Activated T-helper 2 cell treated with anti-CD3 and anti-CD28 coated beads, Interferon-gamma antibody, Interleukin-2, Interleukin-4, amounts not matched to agents 10 μg/mL and 5 μg/mL and 100 μg/mL, durations not matched to agents 14 hours and 24 hours and 36 hours (primary cell): ENCODE measurements around the gene PLEKHO2. TPM values are rescaled to one million over a fixed set of nuclear protein-coding genes. Genes with fewer than 3 reads are reported as not detected.

Experiments
- total RNA-seq: library from RNA; stranded (reverse); gene quantifications from 2 replicates; pipeline ENCODE4 v1.2.3, GENCODE V29; 2022

Gene PLEKHO2
- total RNA-seq, 1 donor from 2014 or later = 17.0 TPM

Other genes starting within 250 kb of the PLEKHO2 start
- 0.09 TPM in 2 replicates for gene RBPMS2, start 66.3 kb upstream of the PLEKHO2 start, total RNA-seq
- gene PIF1, start 16.3 kb upstream of the PLEKHO2 start, total RNA-seq = 28.1 and 29.2 TPM in 2 replicates
- gene ANKDD1A, start 70.0 kb downstream of the PLEKHO2 start, total RNA-seq = 2.2 and 2.5 TPM in 2 replicates
- 61.4 and 63.1 TPM in 2 replicates for gene SPG21, start 148.0 kb downstream of the PLEKHO2 start, total RNA-seq
- gene MTFMT, start 187.7 kb downstream of the PLEKHO2 start, total RNA-seq = 22.7 and 23.4 TPM in 2 replicates
- gene SLC51B, start 203.5 kb downstream of the PLEKHO2 start, total RNA-seq = not detected in 2 replicates
- gene RASL12, start 226.1 kb downstream of the PLEKHO2 start, total RNA-seq = not detected in 2 replicates
- not detected in 2 replicates for gene KBTBD13, start 234.8 kb downstream of the PLEKHO2 start, total RNA-seq